Measurements from ENCODE around the gene MAP1S.

Gene MAP1S

GRCh38 chr19:17770613-17771012, 51.3 kb downstream of the MAP1S start:
- Histone ChIP-seq H3F3A (ENCODE audit: control insufficient read depth, insufficient read depth) (peaks cover 4% of the 10 kb centered on the region; the same call in 1 of the 2 replicates), H3K9me2 (replicated peaks; ENCODE audit: control insufficient read depth, low read length) (no peaks in the 10 kb centered on the region), H3K27me3 (ENCODE audit: control insufficient read depth, low read length) (no peaks in the 10 kb centered on the region), H3K79me2 (ENCODE audit: control insufficient read depth, low read length) (no peaks in the 10 kb centered on the region), H3K4me2 (ENCODE audit: low read length) (no peak overlapping the region), H3K27ac (ENCODE audit: low read depth, low read length) (no peak overlapping the region), H3K9me3 (ENCODE audit: control insufficient read depth, insufficient read depth, low read length) (no peaks in the 10 kb centered on the region), H3K4me1 (ENCODE audit: control insufficient read depth, low read length) (peaks cover 17% of the 10 kb centered on the region), H4K20me1 (ENCODE audit: control insufficient read depth, insufficient read depth, low read depth, low read length) (no peaks in the 10 kb centered on the region), H3K4me3 (ENCODE audit: low read length) (no peak overlapping the region), H3K36me3 (ENCODE audit: control insufficient read depth, low read length) (peaks cover 75% of the 10 kb centered on the region)
- TF ChIP-seq CTCF (IDR thresholded peaks at IDR 0.05; ENCODE audit: low read depth, low read length, poor library complexity, severe bottlenecking) = no peak

DNA sequence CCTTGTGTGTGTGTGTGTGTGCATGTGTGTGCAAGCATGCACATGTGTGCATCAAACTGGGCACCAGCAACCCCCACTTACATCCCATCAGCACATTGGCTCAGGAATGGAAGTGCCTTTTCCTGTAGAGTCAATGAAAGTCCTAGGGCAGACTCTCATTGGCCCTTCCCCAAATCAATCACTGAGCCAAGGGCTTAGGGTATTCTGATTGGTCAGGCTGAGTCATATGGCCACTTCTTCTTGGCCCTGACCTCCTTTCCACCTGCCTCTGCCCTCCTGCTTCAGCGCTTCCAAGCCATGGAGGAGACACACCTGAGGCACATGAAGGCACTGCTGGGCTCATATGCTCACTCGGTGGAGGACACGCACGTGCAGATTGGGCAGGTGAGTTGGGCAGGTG, 52.9 kb downstream of the MAP1S start:
- no peak for TF ChIP-seq CTCF (IDR thresholded peaks at IDR 0.05; ENCODE audit: low read depth, low read length, poor library complexity, severe bottlenecking)
- no peak for TF ChIP-seq EZH2phosphoT487 (IDR thresholded peaks at IDR 0.05; ENCODE audit: borderline replicate concordance, low read length)
- Histone ChIP-seq H3K27me3 (ENCODE audit: control insufficient read depth, low read length) (no peaks in the 10 kb centered on the region), H3F3A (ENCODE audit: control insufficient read depth, insufficient read depth) (peaks cover 6% of the 10 kb centered on the region), H3K4me2 (ENCODE audit: low read length) (no peak overlapping the region), H3K9me3 (ENCODE audit: control insufficient read depth, insufficient read depth, low read length) (no peaks in the 10 kb centered on the region), H4K20me1 (ENCODE audit: control insufficient read depth, insufficient read depth, low read depth, low read length) (no peaks in the 10 kb centered on the region), H3K36me3 (ENCODE audit: control insufficient read depth, low read length) (peaks cover 79% of the 10 kb centered on the region), H3K4me1 (ENCODE audit: control insufficient read depth, low read length) (peaks cover 25% of the 10 kb centered on the region), H3K4me3 (ENCODE audit: low read length) (no peak overlapping the region), H3K9me2 (replicated peaks; ENCODE audit: control insufficient read depth, low read length) (no peaks in the 10 kb centered on the region), H3K79me2 (ENCODE audit: control insufficient read depth, low read length) (no peaks in the 10 kb centered on the region), H3K27ac (ENCODE audit: low read depth, low read length) (no peak overlapping the region)

DNA sequence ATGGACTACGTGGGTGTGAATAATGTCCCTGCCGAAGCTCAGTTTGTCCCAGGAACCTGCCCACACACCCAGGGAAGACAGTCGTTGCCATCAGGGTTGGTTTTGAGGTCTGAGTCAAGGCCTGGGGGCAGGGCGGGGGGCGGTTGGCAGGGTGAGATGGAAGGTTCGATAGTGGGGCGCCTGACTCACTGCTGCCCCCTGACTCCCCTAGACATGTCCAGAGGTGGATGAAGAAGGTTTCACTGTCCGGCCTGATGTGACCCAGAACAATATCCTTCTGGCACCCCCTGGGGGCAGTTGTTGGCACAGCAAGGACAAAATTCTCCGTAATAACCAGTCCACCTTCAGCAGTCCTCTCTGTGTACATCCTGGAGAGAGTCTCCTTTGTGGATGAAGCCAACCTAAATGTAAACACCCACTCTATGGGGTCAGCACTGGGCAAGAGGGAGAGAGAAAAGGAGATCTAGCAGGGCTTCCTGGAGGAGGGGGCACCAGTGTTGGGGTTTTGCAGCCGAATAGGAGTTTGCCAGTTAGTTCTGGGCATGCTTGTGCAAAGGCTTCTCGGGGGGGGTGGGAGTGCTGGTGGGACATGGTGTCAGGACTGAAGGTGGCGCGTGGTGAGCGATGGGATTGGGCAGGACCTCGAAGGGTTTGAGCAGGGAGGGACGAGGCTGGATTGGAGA, 56.1 kb downstream of the MAP1S start:
- Histone ChIP-seq H3K4me1 (ENCODE audit: control insufficient read depth, low read length) (peaks cover 46% of the 10 kb centered on the region), H3K27me3 (ENCODE audit: control insufficient read depth, low read length) (no peaks in the 10 kb centered on the region), H3K27ac (ENCODE audit: low read depth, low read length) (peak overlapping the region; percentile 74), H4K20me1 (ENCODE audit: control insufficient read depth, insufficient read depth, low read depth, low read length) (no peaks in the 10 kb centered on the region), H3K79me2 (ENCODE audit: control insufficient read depth, low read length) (no peaks in the 10 kb centered on the region), H3K36me3 (ENCODE audit: control insufficient read depth, low read length) (peaks cover 71% of the 10 kb centered on the region), H3K4me2 (ENCODE audit: low read length) (peak overlapping the region; percentile 52), H3K9me2 (replicated peaks; ENCODE audit: control insufficient read depth, low read length) (no peaks in the 10 kb centered on the region), H3K4me3 (ENCODE audit: low read length) (peak overlapping the region; percentile 18; the same call in 1 of the 2 replicates), H3K9me3 (ENCODE audit: control insufficient read depth, insufficient read depth, low read length) (no peaks in the 10 kb centered on the region), H3F3A (ENCODE audit: control insufficient read depth, insufficient read depth) (peaks cover 6% of the 10 kb centered on the region)
- TF ChIP-seq CTCF (IDR thresholded peaks at IDR 0.05; ENCODE audit: low read depth, low read length, poor library complexity, severe bottlenecking) (peak; percentile 91), EZH2phosphoT487 (IDR thresholded peaks at IDR 0.05; ENCODE audit: borderline replicate concordance, low read length) (no peak)

All from DOHH2 (cell line).